Measurements from ENCODE around the gene INTS14. TPM values are rescaled to one million over a fixed set of nuclear protein-coding genes. Genes with fewer than 3 reads are reported as not detected.

The INTS14 gene
- total and polyA plus RNA-seq, 9 of the 15 experiments (the other 6 are each of a cell fraction or from before 2014, with no cell fraction given) = 30.5 to 92.4 (median 46.5) TPM

- Histone ChIP-seq H3K4me1 (replicated peaks in 1 of 2; ENCODE audit: control insufficient read depth in 2 of 2, insufficient read depth in 2 of 2, low read length in 2 of 2) (peaks cover 21 to 24% of the 10 kb centered on the region in 2 experiments; a peak in 4 of 5 replicates), H3K79me2 (ENCODE audit: control insufficient read depth, insufficient read depth, low read length) (peaks cover 79% of the 10 kb centered on the region), H3K36me3 (ENCODE audit: control insufficient read depth, insufficient read depth, low read length) (peaks cover 40% of the 10 kb centered on the region; the same call in 2 of the 3 replicates), H3K27ac (ENCODE audit: extremely low read depth, low read depth, low read length) (no peak overlapping the region), H3K9me3 (replicated peaks; ENCODE audit: control insufficient read depth, insufficient read depth, low read depth, low read length) (no peaks in the 10 kb centered on the region), H3K4me3 (no peak overlapping the region), H3K4me2 (ENCODE audit: insufficient read depth, low read length) (peak overlapping the region; percentile 10; the same call in 1 of the 2 replicates), H4K20me1 (replicated peaks; ENCODE audit: control insufficient read depth, insufficient read depth, low read length) (peaks cover 27% of the 10 kb centered on the region), H2AFZ (ENCODE audit: low read depth, low read length) (no peak overlapping the region), H3K9me1 (ENCODE audit: control insufficient read depth, insufficient read depth, low read length) (no peaks in the 10 kb centered on the region), H3K9ac (ENCODE audit: insufficient read depth in 1 of 2, low read depth in 2 of 2, low read length in 2 of 2) (no peak overlapping the region), H3K27me3 (ENCODE audit: control insufficient read depth in 2 of 2, insufficient read depth in 2 of 2, low read length in 2 of 2) (no peaks in the 10 kb centered on the region)
- ATAC-seq = no peak
- intact Hi-C loops (cut with micrococcal nuclease) = no loop called here
- CTCF ChIA-PET (ENCODE audit: low intra/inter-chr PET ratio) = no interaction called here
- 15% methylated on average over 5 of the region's 5 CpGs for WGBS (ENCODE audit: insufficient coverage, low coverage, missing lambda C conversion rate)
- POLR2A ChIA-PET = interaction anchor here (0.5 to 1.0 kb wide), 3 partner anchors 16 to 32 kb away, joined by 3 read pairs; no protein-coding TSS in a partner anchor
- in situ Hi-C loops (cut with MboI) = no loop called here
- peak in 3 of 4 experiments; percentile 29 to 45 (median 41) for DNase-seq (ENCODE audit: extremely low read depth in 1 of 4, low spot score in 3 of 4)
- no peak for FAIRE-seq
- BruUV-seq (replicated peaks) = no TSS peak
- no peak for TF ChIP-seq ILF3 (IDR thresholded peaks at IDR 0.05; ENCODE audit: borderline replicate concordance)
- TF ChIP-seq ZBTB11 (CRISPR knock-in tag; IDR thresholded peaks at IDR 0.05) = no peak
- no peak for TF ChIP-seq GABPB2 (CRISPR knock-in tag; conservative IDR thresholded peaks at IDR 0.05)
- no peak for TF ChIP-seq HDAC3 (IDR thresholded peaks at IDR 0.05; ENCODE audit: borderline replicate concordance, partially characterized antibody)
- TF ChIP-seq ARNT (IDR thresholded peaks at IDR 0.05) = no peak
- TF ChIP-seq ZNF184 (CRISPR knock-in tag; IDR thresholded peaks at IDR 0.05) = no peak
- TF ChIP-seq ESRRA (IDR thresholded peaks at IDR 0.05; ENCODE audit: borderline replicate concordance, low read depth) = peak; percentile 3; the same call in 1 of the 2 replicates
- TF ChIP-seq ZBTB12 (CRISPR knock-in tag; IDR thresholded peaks at IDR 0.05) = no peak
- TF ChIP-seq ARID1B (IDR thresholded peaks at IDR 0.05) = peak; percentile 44; the same call in 1 of the 2 replicates
- TF ChIP-seq LEF1 (IDR thresholded peaks at IDR 0.05) = no peak
- TF ChIP-seq THRA (IDR thresholded peaks at IDR 0.05) = no peak
- no peak for TF ChIP-seq CEBPG (CRISPR knock-in tag; IDR thresholded peaks at IDR 0.05)
- TF ChIP-seq CEBPG (tag; conservative IDR thresholded peaks at IDR 0.05 in 1 of 2, IDR thresholded peaks at IDR 0.05 in 1 of 2) = no peak
- no peak for TF ChIP-seq LARP7 (IDR thresholded peaks at IDR 0.05)
- no peak for TF ChIP-seq ID3 (CRISPR knock-in tag; IDR thresholded peaks at IDR 0.05)
- peak; percentile 20; the same call in 1 of the 2 replicates for TF ChIP-seq ID3 (tag; IDR thresholded peaks at IDR 0.05)
These were observed 77.7 kb downstream of the INTS14 start for GRCh38 chr15:65533057-65533756.
